ENCODE data around the gene HSD17B14. TPM values are rescaled to one million over a fixed set of nuclear protein-coding genes. Genes with fewer than 3 reads are reported as not detected.

HSD17B14 gene
- total and polyA plus RNA-seq, 9 of the 15 experiments (the other 6 are each of a cell fraction or from before 2014, with no cell fraction given) = 0.16 TPM; not detected in 8

GRCh38 chr19:48784527-48784926, 51.8 kb downstream of the HSD17B14 start (continued):
- TF ChIP-seq MBD1 (CRISPR knock-in tag; IDR thresholded peaks at IDR 0.05) (no peak), TCF3 (CRISPR knock-in tag; IDR thresholded peaks at IDR 0.05) (no peak), ZNF717 (CRISPR knock-in tag; IDR thresholded peaks at IDR 0.05) (no peak), ZNF282 (CRISPR knock-in tag; IDR thresholded peaks at IDR 0.05) (no peak), PATZ1 (CRISPR knock-in tag; IDR thresholded peaks at IDR 0.05; ENCODE audit: borderline replicate concordance) (no peak), WHSC1 (IDR thresholded peaks at IDR 0.05; ENCODE audit: low read length) (no peak), SAFB (IDR thresholded peaks at IDR 0.05; ENCODE audit: borderline replicate concordance, low read depth, low read length) (no peak), THRB (CRISPR knock-in tag; conservative IDR thresholded peaks at IDR 0.05) (no peak), HDAC2 (IDR thresholded peaks at IDR 0.05) (no peak), U2AF2 (optimal IDR thresholded peaks at IDR 0.05; ENCODE audit: low read depth, low read length) (no peak), NONO (IDR thresholded peaks at IDR 0.05; ENCODE audit: low read depth in 2 of 2, low read length in 1 of 2) (no peak), POLR2G (IDR thresholded peaks at IDR 0.05; ENCODE audit: low read depth, low read length) (no peak), ZNF780A (CRISPR knock-in tag; IDR thresholded peaks at IDR 0.05) (no peak), HNRNPLL (IDR thresholded peaks at IDR 0.05; ENCODE audit: low read depth, low read length, poor library complexity, severe bottlenecking) (no peak), KDM5B (IDR thresholded peaks at IDR 0.05; ENCODE audit: insufficient replicate concordance, low read depth, low read length) (no peak), MCM7 (IDR thresholded peaks at IDR 0.05) (no peak), CXXC5 (CRISPR knock-in tag; IDR thresholded peaks at IDR 0.05) (no peak), MNT (conservative IDR thresholded peaks at IDR 0.05) (peak; percentile 35 to 60; a peak in 1 of 4 replicates), RAD21 (CRISPR knock-in tag; conservative IDR thresholded peaks at IDR 0.05 in 1 of 2, IDR thresholded peaks at IDR 0.05 in 1 of 2) (peak; percentile 97 to 99), DPF2 (IDR thresholded peaks at IDR 0.05) (0 out of 2 replicates have a peak, but pooled peaks have one; percentile 18), HDAC3 (IDR thresholded peaks at IDR 0.05; ENCODE audit: borderline replicate concordance, partially characterized antibody) (no peak), IRF2 (CRISPR knock-in tag; IDR thresholded peaks at IDR 0.05) (no peak), THRAP3 (IDR thresholded peaks at IDR 0.05; ENCODE audit: borderline replicate concordance) (no peak), POLR3G (IDR thresholded peaks at IDR 0.05; ENCODE audit: extremely low read depth, insufficient read length, insufficient replicate concordance) (no peak)

Data from K562 (cell line).